ENCODE data around the gene VCX.

DNA sequence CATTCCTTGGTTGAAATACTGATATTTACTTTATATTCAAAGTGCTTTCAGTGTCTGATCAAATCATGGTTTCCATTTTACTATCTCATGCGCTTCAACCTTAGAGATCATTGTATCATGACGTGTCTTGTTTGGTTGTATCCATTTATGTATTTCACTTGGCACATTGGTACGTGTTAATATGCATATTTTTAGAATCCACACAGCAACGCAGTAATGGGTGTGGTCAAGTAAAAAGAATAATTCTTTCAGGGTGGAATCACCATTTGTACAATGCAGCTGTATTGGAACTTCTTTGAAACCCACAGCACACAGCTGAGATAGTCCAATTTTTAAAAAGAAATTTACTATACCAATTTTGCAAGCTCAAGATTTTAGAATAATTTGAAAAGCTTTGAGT lies 29.1 kb downstream of the VCX start:
- TF ChIP-seq CTCF (IDR thresholded peaks at IDR 0.05) (no peak), POLR2A (IDR thresholded peaks at IDR 0.05) (no peak), EP300 (IDR thresholded peaks at IDR 0.05) (no peak)

Measured in ovary (tissue), 3 donors.